Bronchial epithelial cell (primary cell): ENCODE data around the gene SMIM35. TPM values are rescaled to one million over a fixed set of nuclear protein-coding genes. Genes with fewer than 3 reads are reported as not detected.
"Not testable (repeated sequence)": the region's sequence is repeated elsewhere in the genome, so short reads cannot be mapped to it uniquely, and the experiment has no call there.

Source experiments
- DNase-seq: peaks from one replicate; pipeline ENCODE4 v3.0.0-alpha.2; 2010; ENCODE audit warnings: low read depth
- FAIRE-seq: peaks from 2 replicates; lab custom pipeline; 2011; peaks lifted over from hg19 to GRCh38; lab: Jason Lieb, UNC
- H3K27me3 ChIP-seq: 2 replicates; pipeline ENCODE4 v1.5.1; 2011; ENCODE audit warnings: low read length; ENCODE audit not compliant: control insufficient read depth, insufficient read depth
- H3K36me3 ChIP-seq: 2 replicates; pipeline ENCODE4 v1.5.1; 2011; ENCODE audit warnings: low read length; ENCODE audit not compliant: control insufficient read depth, insufficient read depth
- H3K4me3 ChIP-seq: 2 replicates; pipeline ENCODE4 v1.5.1; 2011; ENCODE audit warnings: mild to moderate bottlenecking, low read depth, low read length, control low read depth
- CTCF ChIP-seq: IDR thresholded peaks from 2 replicates; pipeline ENCODE4 v1.5.1; 2011; ENCODE audit warnings: mild to moderate bottlenecking, moderate library complexity, low read length, control low read depth, inconsistent platforms; ENCODE audit not compliant: insufficient read depth, severe bottlenecking
- total RNA-seq: library from RNA; depleted of rRNA; stranded (reverse); fragments of >200 nt; gene quantifications from 2 replicates; pipeline ENCODE4 v1.2.1, GENCODE V29; 2014

The SMIM35 gene
- total RNA-seq, 1 donor from 2014 or later, result not detected

GRCh38 chr11:118012083-118012669 is 74.6 kb downstream of the SMIM35 start:
- TF ChIP-seq CTCF, result no peak
- DNase-seq, result peak; percentile 85
- H3K36me3 ChIP-seq, result no peaks in the 10 kb centered on the region
- no peak overlapping the region for H3K4me3 ChIP-seq
- peaks cover 4% of the 10 kb centered on the region for H3K27me3 ChIP-seq
- FAIRE-seq, result no peak

- Histone ChIP-seq H3K36me3 (no peaks in the 10 kb centered on the region), H3K4me3 (no peak overlapping the region), H3K27me3 (peaks cover 2% of the 10 kb centered on the region)
- FAIRE-seq, result no peak
- TF ChIP-seq CTCF, result no peak
- no peak for DNase-seq
These were observed 75.9 kb downstream of the SMIM35 start for GRCh38 chr11:118010738-118011461.

GRCh38 chr11:118009864-118010737 is 76.7 kb downstream of the SMIM35 start:
- TF ChIP-seq CTCF, result no peak
- peak; percentile 43 for FAIRE-seq
- no peak for DNase-seq
- no peaks in the 10 kb centered on the region for H3K36me3 ChIP-seq
- H3K27me3 ChIP-seq, result peaks cover 2% of the 10 kb centered on the region
- no peak overlapping the region for H3K4me3 ChIP-seq

- peak; percentile 83 for FAIRE-seq
- TF ChIP-seq CTCF, result no peak
- no peak for DNase-seq
- no peak overlapping the region for H3K4me3 ChIP-seq
- peaks cover 2% of the 10 kb centered on the region for H3K27me3 ChIP-seq
- no peaks in the 10 kb centered on the region for H3K36me3 ChIP-seq
These were observed 78.4 kb downstream of the SMIM35 start for GRCh38 chr11:118008271-118008911.

GRCh38 chr11:118007563-118008270 is 79.0 kb downstream of the SMIM35 start:
- H3K36me3 ChIP-seq, H3K27me3 ChIP-seq, FAIRE-seq, H3K4me3 ChIP-seq, DNase-seq: not testable (repeated sequence)
